IMR-90 (cell line): Measurements from ENCODE around the gene FAM193B. TPM values are rescaled to one million over a fixed set of nuclear protein-coding genes. Genes with fewer than 3 reads are reported as not detected.
A peak's percentile ranks its signal among the peaks of the same experiment; 100 is the strongest.

Source experiments
- ATAC-seq: fragments of 200-7000 bp; cut with Tn5 transposase; 2 replicates; pipeline ENCODE4 v1.9.1; 2020; ENCODE audit warnings: low read depth, mild to moderate bottlenecking, moderate library complexity
- BruUV-seq: library from RNA; stranded (reverse); fragments of 400-500 nt; replicated peaks from 2 replicates; lab custom pipeline; 2021; lab: Mats Ljungman, UMichigan
- CTCF ChIA-PET: fragments of 300-600 bp; formaldehyde crosslinking; extraction: SDS; loops from one replicate; lab custom pipeline; 2021; ENCODE audit warnings: antibody characterized with exemption; lab: Yijun Ruan, JAX
- POLR2A ChIA-PET: fragments of 300-600 bp; sonication (Branson Sonifier 250); formaldehyde crosslinking; loops from one replicate; lab custom pipeline; 2022; ENCODE audit warnings: antibody characterized with exemption; ENCODE audit not compliant: unreplicated experiment; lab: Charles Lee
- DNase-seq: peaks from one replicate; pipeline ENCODE4 v3.0.0; 2013
- H2AFZ ChIP-seq: replicated peaks from 2 replicates; pipeline ENCODE3; 2013; ENCODE audit warnings: low read length, mild to moderate bottlenecking; ENCODE audit not compliant: poor library complexity
- H2AK5ac ChIP-seq: 2 replicates; pipeline ENCODE4 v1.6.1; 2013; ENCODE audit warnings: low read depth, low read length, inconsistent platforms
- H2AK9ac ChIP-seq: replicated peaks from 2 replicates; pipeline ENCODE3; 2013; ENCODE audit warnings: mild to moderate bottlenecking, low read depth, low read length, moderate library complexity; ENCODE audit not compliant: poor library complexity
- H2BK120ac ChIP-seq: 2 replicates; pipeline ENCODE4 v1.6.1; 2013; ENCODE audit warnings: low read depth, low read length, inconsistent platforms
- H2BK15ac ChIP-seq: 3 replicates; pipeline ENCODE4 v1.6.1; 2013; ENCODE audit warnings: low read depth, low read length, inconsistent platforms
- H2BK20ac ChIP-seq: 2 replicates; pipeline ENCODE4 v1.6.1; 2013; ENCODE audit warnings: low read depth, mild to moderate bottlenecking, inconsistent platforms, low read length, moderate library complexity
- H2BK5ac ChIP-seq: 2 replicates; pipeline ENCODE4 v1.6.1; 2013; ENCODE audit warnings: mild to moderate bottlenecking, low read depth, low read length, inconsistent platforms; ENCODE audit not compliant: poor library complexity, severe bottlenecking
- H3K14ac ChIP-seq: replicated peaks from 2 replicates; pipeline ENCODE4 v1.6.1; 2013; ENCODE audit warnings: low read depth, low read length, inconsistent platforms
- H3K18ac ChIP-seq: 2 replicates; pipeline ENCODE4 v1.6.1; 2013; ENCODE audit warnings: low read depth, low read length, control low read depth
- H3K23ac ChIP-seq: 2 replicates; pipeline ENCODE4 v1.6.1; 2013; ENCODE audit warnings: low read depth, low read length, inconsistent platforms
- H3K27ac ChIP-seq: 2 replicates; pipeline ENCODE4 v1.5.1; 2013; ENCODE audit warnings: mild to moderate bottlenecking, control low read depth, low read length; ENCODE audit not compliant: insufficient read depth
- H3K27me3 ChIP-seq: 2 replicates; pipeline ENCODE4 v1.6.1; 2013; ENCODE audit warnings: low read length; ENCODE audit not compliant: control insufficient read depth, insufficient read depth
- H3K36me3 ChIP-seq: 2 replicates; pipeline ENCODE4 v1.6.1; 2013; ENCODE audit warnings: low read length, mixed read lengths; ENCODE audit not compliant: control insufficient read depth, insufficient read depth
- H3K4ac ChIP-seq: 2 replicates; pipeline ENCODE4 v1.6.1; 2013; ENCODE audit warnings: low read depth, low read length, inconsistent platforms
- H3K4me1 ChIP-seq: 2 replicates; pipeline ENCODE4 v1.6.1; 2013; ENCODE audit warnings: low read length, mixed read lengths; ENCODE audit not compliant: control insufficient read depth, insufficient read depth
- H3K4me2 ChIP-seq: 2 replicates; pipeline ENCODE4 v1.6.1; 2013; ENCODE audit warnings: low read depth, mild to moderate bottlenecking, control low read depth, low read length, moderate library complexity
- H3K4me3 ChIP-seq: 2 replicates; pipeline ENCODE4 v1.5.1; 2013; ENCODE audit warnings: low read depth, mild to moderate bottlenecking, control low read depth, low read length, moderate library complexity; ENCODE audit not compliant: insufficient read depth
- H3K56ac ChIP-seq: 2 replicates; pipeline ENCODE4 v1.6.1; 2013; ENCODE audit warnings: low read length, inconsistent platforms; ENCODE audit not compliant: insufficient read depth; ENCODE audit errors: extremely low read depth
- H3K79me1 ChIP-seq, 2 experiments: 2 replicates each; pipeline ENCODE4 v1.6.1; 2013; ENCODE audit warnings: low read length in 2 of 2, inconsistent platforms in 1 of 2, low read depth in 1 of 2
- H3K9ac ChIP-seq: 2 replicates; pipeline ENCODE4 v1.6.1; 2013; ENCODE audit warnings: low read depth, low read length, control low read depth
- H3K9me1 ChIP-seq: 2 replicates; pipeline ENCODE4 v1.6.1; 2013; ENCODE audit warnings: low read length, inconsistent platforms; ENCODE audit not compliant: insufficient read depth
- H3K9me3 ChIP-seq: 2 replicates; pipeline ENCODE4 v1.6.1; 2013; ENCODE audit warnings: low read length; ENCODE audit not compliant: control insufficient read depth, insufficient read depth
- H4K20me1 ChIP-seq: 2 replicates; pipeline ENCODE4 v1.6.1; 2013; ENCODE audit warnings: low read length, inconsistent platforms; ENCODE audit not compliant: insufficient read depth
- H4K5ac ChIP-seq: 2 replicates; pipeline ENCODE4 v1.6.1; 2013; ENCODE audit warnings: mild to moderate bottlenecking, low read depth, low read length, control low read depth
- H4K8ac ChIP-seq, 2 experiments: 2 replicates each; pipeline ENCODE4 v1.6.1; 2013; ENCODE audit warnings: low read depth in 2 of 2, low read length in 2 of 2, control low read depth in 1 of 2, inconsistent platforms in 1 of 2
- H4K91ac ChIP-seq: 2 replicates; pipeline ENCODE4 v1.6.1; 2013; ENCODE audit warnings: low read depth, low read length, inconsistent platforms; ENCODE audit not compliant: insufficient read depth
- FOS ChIP-seq: fragments of 150-350 bp; IDR thresholded peaks from 2 replicates; pipeline ENCODE4 v1.6.1; 2016; ENCODE audit warnings: low read depth, low read length
- MAZ ChIP-seq: IDR thresholded peaks from 2 replicates; pipeline ENCODE4 v1.6.1; 2012; ENCODE audit warnings: low read depth, mild to moderate bottlenecking, low read length, improper control_type of control experiment, moderate library complexity, borderline replicate concordance
- RFX5 ChIP-seq: IDR thresholded peaks from 2 replicates; pipeline ENCODE4 v1.8.0; 2012; ENCODE audit warnings: low read depth, mild to moderate bottlenecking, low read length, moderate library complexity
- WGBS, 2 experiments: methylation state at CpG; one replicate each; pipeline versions ENCODE4 v1.1.5 to v1.1.7; 2013; ENCODE audit warnings: missing lambda C conversion rate in 2 of 2; ENCODE audit not compliant: insufficient read length in 1 of 2; ENCODE audit errors: extremely low coverage in 2 of 2; 5-methylcytosine and 5-hydroxymethylcytosine counted together
- dilution Hi-C: fragments of 300-500 bp; cut with HindIII; formaldehyde crosslinking; loops from one replicate; pipeline ENCODE4 v1.14.3; 2018; ENCODE audit warnings: low sequenced_read_pairs; ENCODE audit not compliant: unreplicated experiment
- in situ Hi-C: fragments of 300-500 bp; cut with MboI; formaldehyde crosslinking; loops from 3 replicates; pipeline ENCODE4 v1.14.3; 2019; ENCODE audit warnings: low sequenced_read_pairs, inconsistent platforms, mixed read lengths
- intact Hi-C: fragments of 100-400 bp; cut with micrococcal nuclease; formaldehyde crosslinking; loops from 2 replicates; pipeline ENCODE4 v1.10.0; 2022
- polyA plus RNA-seq, 3 experiments: library from polyadenylated mRNA; depleted of rRNA; stranded (reverse); fragments of >200 nt; gene quantifications; 2 replicates each; pipeline ENCODE4 v1.2.3, GENCODE V29; 2012; ENCODE audit warnings: low replicate concordance in 1 of 3
- total RNA-seq: library from RNA; depleted of rRNA; stranded (reverse); fragments of >200 nt; gene quantifications from 2 replicates; pipeline ENCODE4 v1.2.3, GENCODE V29; 2012
- TF ChIP-seq, protein P1 (sequence below): fragments of 150-350 bp; IDR thresholded peaks from 2 replicates; pipeline ENCODE4 v1.6.1; 2016; ENCODE audit warnings: low read depth, mild to moderate bottlenecking, low read length, moderate library complexity, borderline replicate concordance

Gene FAM193B
- total and polyA plus RNA-seq, 2 of the 4 experiments (the other 2 are of a cell fraction), result 9.5 to 52.2 TPM

DNA sequence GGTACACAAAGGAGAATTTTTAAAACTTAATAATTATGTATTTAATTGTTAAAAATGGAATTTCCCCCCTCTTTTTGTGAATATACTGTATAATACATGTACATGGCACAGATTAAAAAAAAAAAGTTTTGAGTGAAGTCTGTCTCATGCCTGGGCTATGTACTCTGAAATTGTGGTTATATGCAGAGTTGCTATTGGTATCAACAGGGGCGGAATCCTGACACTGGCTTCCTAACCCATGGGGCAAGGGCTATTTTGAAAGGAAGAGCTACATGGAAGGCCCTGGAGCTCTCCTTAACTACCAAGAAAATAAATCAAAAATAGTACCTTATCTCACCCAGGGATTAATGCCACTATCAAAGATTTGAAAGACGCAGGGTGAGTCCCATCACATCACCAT, 865 bp upstream of the FAM193B start:
- DNase-seq (no peak), ATAC-seq (no peak)
- Histone ChIP-seq H3K4ac (no peak overlapping the region), H4K20me1 (peaks cover 34% of the 10 kb centered on the region), H2AFZ (no peak overlapping the region), H4K91ac (no peak overlapping the region), H3K14ac (no peak overlapping the region), H3K4me2 (no peak overlapping the region), H4K5ac (no peak overlapping the region), H2BK15ac (no peak overlapping the region), H3K9me1 (peaks cover 18% of the 10 kb centered on the region), H2AK5ac (no peak overlapping the region), H2BK120ac (no peak overlapping the region), H2AK9ac (no peak overlapping the region), H2BK20ac (0 out of 2 replicates have a peak overlapping the region, but pooled peaks have one; percentile 53), H3K56ac (no peak overlapping the region), H2BK5ac (no peak overlapping the region), H4K8ac (peak overlapping the region; percentile 87 to 96; a peak in 2 of 4 replicates), H3K36me3 (peaks cover 5% of the 10 kb centered on the region; the same call in 1 of the 2 replicates), H3K4me3 (no peak overlapping the region), H3K4me1 (peaks cover 14% of the 10 kb centered on the region), H3K23ac (no peak overlapping the region), H3K27ac (no peak overlapping the region), H3K27me3 (no peaks in the 10 kb centered on the region), H3K18ac (no peak overlapping the region), H3K9me3 (no peaks in the 10 kb centered on the region), H3K9ac (no peak overlapping the region), H3K79me1 (peaks cover 3 to 39% of the 10 kb centered on the region in 2 experiments; a peak in 2 of 4 replicates)
- CTCF ChIA-PET, result interaction anchor here (1.0 kb wide), 1 partner anchor 11 kb away, joined by 3 read pairs; no protein-coding TSS in a partner anchor
- in situ Hi-C loops (no loop called here), intact Hi-C loops (no loop called here), dilution Hi-C loops (no loop called here)
- no peak for TF ChIP-seq FOS
- TF ChIP-seq, protein P1, sequence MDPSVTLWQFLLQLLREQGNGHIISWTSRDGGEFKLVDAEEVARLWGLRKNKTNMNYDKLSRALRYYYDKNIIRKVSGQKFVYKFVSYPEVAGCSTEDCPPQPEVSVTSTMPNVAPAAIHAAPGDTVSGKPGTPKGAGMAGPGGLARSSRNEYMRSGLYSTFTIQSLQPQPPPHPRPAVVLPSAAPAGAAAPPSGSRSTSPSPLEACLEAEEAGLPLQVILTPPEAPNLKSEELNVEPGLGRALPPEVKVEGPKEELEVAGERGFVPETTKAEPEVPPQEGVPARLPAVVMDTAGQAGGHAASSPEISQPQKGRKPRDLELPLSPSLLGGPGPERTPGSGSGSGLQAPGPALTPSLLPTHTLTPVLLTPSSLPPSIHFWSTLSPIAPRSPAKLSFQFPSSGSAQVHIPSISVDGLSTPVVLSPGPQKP, result no peak
- TF ChIP-seq MAZ, result no peak
- no peak for TF ChIP-seq RFX5
- POLR2A ChIA-PET, result no interaction called here
- 80% methylated on average over 1 of the region's 2 CpGs; no CpG with 5 or more reads in 1 of the 2 experiments for WGBS, 2 experiments
- no TSS peak for BruUV-seq
